CD14-positive monocyte (primary cell): Measurements from ENCODE around the gene RRP8. TPM values are rescaled to one million over a fixed set of nuclear protein-coding genes. Genes with fewer than 3 reads are reported as not detected.

Experiments
- DNase-seq, 3 donors: peaks; one replicate each; pipeline ENCODE4 v3.0.0-alpha.2; 2011 to 2022
- H2AFZ ChIP-seq: 2 replicates; pipeline ENCODE4 v1.6.0; 2012; ENCODE audit warnings: mild to moderate bottlenecking, low read depth, low read length, inconsistent platforms; ENCODE audit not compliant: insufficient read depth, poor library complexity, severe bottlenecking
- H3K27ac ChIP-seq, 2 donors: 1 replicate in 1 of 2; 2 replicates in 1 of 2; pipeline ENCODE4 v1.5.1; 2012 to 2013; ENCODE audit warnings: low read length in 2 of 2, control low read depth in 1 of 2, inconsistent platforms in 1 of 2, low read depth in 1 of 2, mild to moderate bottlenecking in 1 of 2
- H3K27me3 ChIP-seq, 2 donors: one replicate each; pipeline versions ENCODE4 v1.6.0 to v1.6.1; 2011 to 2013; ENCODE audit warnings: low read length in 2 of 2; ENCODE audit not compliant: control insufficient read depth in 2 of 2, insufficient read depth in 2 of 2
- H3K36me3 ChIP-seq, 2 donors: replicated peaks in 1 of 2; 1 replicate in 1 of 2; 2 replicates in 1 of 2; pipeline versions ENCODE4 v1.5.1 to v1.6.1; 2012 to 2013; ENCODE audit warnings: low read length in 2 of 2, control low read depth in 1 of 2, inconsistent platforms in 1 of 2, mild to moderate bottlenecking in 1 of 2; ENCODE audit not compliant: insufficient read depth in 2 of 2, control insufficient read depth in 1 of 2
- H3K4me1 ChIP-seq, 2 donors: 1 replicate in 1 of 2; 2 replicates in 1 of 2; pipeline versions ENCODE4 v1.5.1 to v1.6.1; 2012 to 2013; ENCODE audit warnings: low read length in 2 of 2, control low read depth in 1 of 2, inconsistent platforms in 1 of 2, mild to moderate bottlenecking in 1 of 2, moderate library complexity in 1 of 2; ENCODE audit not compliant: insufficient read depth in 2 of 2, control insufficient read depth in 1 of 2
- H3K4me2 ChIP-seq: replicated peaks from 2 replicates; pipeline ENCODE3; 2012; ENCODE audit warnings: low read length, moderate library complexity, mild to moderate bottlenecking; ENCODE audit not compliant: poor library complexity, severe bottlenecking; ENCODE audit errors: extremely low read depth
- H3K4me3 ChIP-seq, 3 experiments: fragments of 200-600 bp in 1 of 3; sonication (generic) in 1 of 3; replicated peaks in 1 of 3; 1 replicate in 2 of 3; 2 replicates in 1 of 3; pipeline ENCODE4 v1.5.1; 2011 to 2013; ENCODE audit warnings: low read length in 3 of 3, mild to moderate bottlenecking in 3 of 3, control low read depth in 2 of 3, low read depth in 2 of 3, inconsistent platforms in 1 of 3, moderate library complexity in 1 of 3
- H3K79me2 ChIP-seq: 2 replicates; pipeline ENCODE4 v1.6.0; 2012; ENCODE audit warnings: mild to moderate bottlenecking, control low read depth, inconsistent platforms, low read length, moderate library complexity; ENCODE audit not compliant: insufficient read depth
- H3K9ac ChIP-seq: 2 replicates; pipeline ENCODE4 v1.6.0; 2017; ENCODE audit warnings: low read length, mild to moderate bottlenecking; ENCODE audit not compliant: insufficient read depth, poor library complexity, severe bottlenecking
- H3K9me3 ChIP-seq, 2 donors: replicated peaks in 1 of 2; 1 replicate in 1 of 2; 2 replicates in 1 of 2; pipeline versions ENCODE4 v1.5.1 to v1.6.1; 2012 to 2013; ENCODE audit warnings: low read length in 2 of 2, control low read depth in 1 of 2; ENCODE audit not compliant: control insufficient read depth in 1 of 2, insufficient read depth in 1 of 2
- H4K20me1 ChIP-seq: 2 replicates; pipeline ENCODE4 v1.6.0; 2012; ENCODE audit warnings: mild to moderate bottlenecking, low read length, control low read depth, moderate library complexity; ENCODE audit not compliant: insufficient read depth
- H3K27ac Mint-ChIP-seq, 7 donors: one replicate each; pipeline ENCODE4 v1.8.0; 2020; ENCODE audit warnings: mild to moderate bottlenecking in 7 of 7, mixed read lengths in 7 of 7, moderate library complexity in 6 of 7, inconsistent platforms in 2 of 7
- H3K27me3 Mint-ChIP-seq, 3 donors: one replicate each; pipeline ENCODE4 v1.8.0; 2021 to 2022; ENCODE audit warnings: low read depth in 3 of 3, mild to moderate bottlenecking in 3 of 3, mixed read lengths in 3 of 3, moderate library complexity in 3 of 3, inconsistent platforms in 1 of 3
- H3K36me3 Mint-ChIP-seq, 2 donors: one replicate each; pipeline ENCODE4 v1.8.0; 2020; ENCODE audit warnings: mixed read lengths in 2 of 2, inconsistent platforms in 1 of 2, mild to moderate bottlenecking in 1 of 2
- H3K4me1 Mint-ChIP-seq: one replicate; pipeline ENCODE4 v1.8.0; 2020; ENCODE audit warnings: mild to moderate bottlenecking, mixed read lengths
- H3K4me3 Mint-ChIP-seq, 2 donors: one replicate each; pipeline ENCODE4 v1.8.0; 2020; ENCODE audit warnings: mild to moderate bottlenecking in 2 of 2, mixed read lengths in 2 of 2, moderate library complexity in 1 of 2
- H3K9me3 Mint-ChIP-seq, 7 donors: one replicate each; pipeline ENCODE4 v1.8.0; 2020 to 2022; ENCODE audit warnings: mixed read lengths in 7 of 7, mild to moderate bottlenecking in 6 of 7, moderate library complexity in 6 of 7, inconsistent platforms in 2 of 7
- WGBS: methylation state at CpG from one replicate; pipeline ENCODE4 v1.1.5; 2013; ENCODE audit warnings: missing lambda C conversion rate; ENCODE audit not compliant: insufficient coverage; 5-methylcytosine and 5-hydroxymethylcytosine counted together
- intact Hi-C, 2 donors: fragments of 100-400 bp; cut with micrococcal nuclease; formaldehyde crosslinking; loops; one replicate each; pipeline versions ENCODE4 v1.15.0 to v1.15.1; 2023
- polyA plus RNA-seq, 3 donors: library from polyadenylated mRNA; depleted of rRNA in 1 of 3; unstranded in 2 of 3; stranded (reverse) in 1 of 3; fragments of 300-500 nt in 2 of 3; fragments of >200 nt in 1 of 3; fragmentation: Illumina TruSeq in 2 of 3; gene quantifications; 1 replicate in 2 of 3; 2 replicates in 1 of 3; pipeline ENCODE4 v1.2.3, GENCODE V29; 2012 to 2021
- TF ChIP-seq, protein P1 (sequence below): fragments of 200-600 bp; IDR thresholded peaks from one replicate; pipeline ENCODE4 v1.8.0; 2022; ENCODE audit warnings: antibody characterized with exemption, mild to moderate bottlenecking

The RRP8 gene
- polyA plus RNA-seq, 3 donors = 7.2 to 14.1 (median 11.9) TPM

GRCh38 chr11:6571434-6572008, 31.9 kb downstream of the RRP8 start:
- peaks cover 10 to 30% of the 10 kb centered on the region in 2 donors for H3K36me3 Mint-ChIP-seq
- WGBS = 93% methylated on average over 14 of the region's 22 CpGs

DNA sequence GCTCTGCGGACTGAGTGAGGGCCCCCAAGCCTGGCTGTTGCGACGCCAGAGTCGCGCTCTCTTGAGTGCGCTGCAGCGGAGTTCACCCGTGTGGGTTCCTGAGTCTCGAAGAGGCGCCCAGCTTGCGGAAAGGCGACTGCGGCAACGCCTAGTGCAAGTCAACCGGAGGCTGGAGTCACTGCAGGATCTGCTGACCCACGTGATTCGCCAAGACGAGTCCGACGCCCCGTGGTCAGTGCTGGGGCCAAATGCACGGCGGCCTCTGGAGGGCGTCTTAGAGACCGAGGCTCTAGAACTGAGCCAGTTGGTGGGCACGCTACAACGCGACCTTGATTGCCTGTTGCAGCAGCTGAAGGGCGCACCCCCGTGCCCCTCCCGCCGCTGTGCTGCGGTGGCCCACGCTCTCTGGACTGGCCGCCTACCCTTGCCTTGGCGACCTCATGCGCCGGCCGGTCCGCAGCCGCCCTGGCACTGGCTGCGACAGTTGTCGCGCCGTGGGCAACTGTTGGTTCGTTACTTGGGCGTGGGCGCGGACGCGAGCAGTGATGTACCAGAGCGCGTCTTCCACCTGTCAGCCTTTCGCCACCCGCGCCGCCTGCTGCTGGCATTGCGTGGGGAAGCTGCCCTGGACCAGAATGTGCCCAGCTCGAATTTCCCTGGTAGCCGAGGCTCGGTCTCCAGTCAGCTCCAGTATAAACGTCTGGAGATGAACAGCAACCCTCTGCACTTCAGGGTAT, 32.6 kb downstream of the RRP8 start:
- TF ChIP-seq, protein P1, sequence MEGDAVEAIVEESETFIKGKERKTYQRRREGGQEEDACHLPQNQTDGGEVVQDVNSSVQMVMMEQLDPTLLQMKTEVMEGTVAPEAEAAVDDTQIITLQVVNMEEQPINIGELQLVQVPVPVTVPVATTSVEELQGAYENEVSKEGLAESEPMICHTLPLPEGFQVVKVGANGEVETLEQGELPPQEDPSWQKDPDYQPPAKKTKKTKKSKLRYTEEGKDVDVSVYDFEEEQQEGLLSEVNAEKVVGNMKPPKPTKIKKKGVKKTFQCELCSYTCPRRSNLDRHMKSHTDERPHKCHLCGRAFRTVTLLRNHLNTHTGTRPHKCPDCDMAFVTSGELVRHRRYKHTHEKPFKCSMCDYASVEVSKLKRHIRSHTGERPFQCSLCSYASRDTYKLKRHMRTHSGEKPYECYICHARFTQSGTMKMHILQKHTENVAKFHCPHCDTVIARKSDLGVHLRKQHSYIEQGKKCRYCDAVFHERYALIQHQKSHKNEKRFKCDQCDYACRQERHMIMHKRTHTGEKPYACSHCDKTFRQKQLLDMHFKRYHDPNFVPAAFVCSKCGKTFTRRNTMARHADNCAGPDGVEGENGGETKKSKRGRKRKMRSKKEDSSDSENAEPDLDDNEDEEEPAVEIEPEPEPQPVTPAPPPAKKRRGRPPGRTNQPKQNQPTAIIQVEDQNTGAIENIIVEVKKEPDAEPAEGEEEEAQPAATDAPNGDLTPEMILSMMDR = no peak
- Mint-ChIP-seq H3K9me3 (peaks cover 0 to 15% (median 7%) of the 10 kb centered on the region in 7 donors), H3K4me1 (peaks cover 8% of the 10 kb centered on the region), H3K27me3 (peaks cover 0 to 13% (median 12%) of the 10 kb centered on the region in 3 donors), H3K27ac (no peak overlapping the region), H3K36me3 (peaks cover 6 to 32% of the 10 kb centered on the region in 2 donors), H3K4me3 (peak overlapping the region in 1 of 2 donors; percentile 30)
- Histone ChIP-seq H3K9me3 (peaks cover 0 to 9% of the 10 kb centered on the region in 2 donors), H3K9ac (no peak overlapping the region), H3K4me3 (no peak overlapping the region), H3K27me3 (peaks cover 0 to 4% of the 10 kb centered on the region in 2 donors), H3K4me1 (no peaks in the 10 kb centered on the region), H3K4me2 (no peak overlapping the region), H2AFZ (no peak overlapping the region), H3K36me3 (no peaks in the 10 kb centered on the region), H4K20me1 (no peaks in the 10 kb centered on the region), H3K27ac (no peak overlapping the region), H3K79me2 (no peaks in the 10 kb centered on the region)
- intact Hi-C loops = no loop called here
- 95% methylated on average over 59 of the region's 62 CpGs for WGBS
- no peak for DNase-seq

More at GRCh38 chr11:6571434-6572008, 31.9 kb downstream of the RRP8 start:
- Histone ChIP-seq H2AFZ (no peak overlapping the region), H3K36me3 (no peaks in the 10 kb centered on the region), H3K9me3 (peaks cover 0 to 9% of the 10 kb centered on the region in 2 donors), H3K27ac (no peak overlapping the region), H3K9ac (no peak overlapping the region), H3K27me3 (peaks cover 0 to 4% of the 10 kb centered on the region in 2 donors), H3K4me3 (no peak overlapping the region), H4K20me1 (no peaks in the 10 kb centered on the region), H3K79me2 (no peaks in the 10 kb centered on the region), H3K4me2 (no peak overlapping the region), H3K4me1 (no peaks in the 10 kb centered on the region)
- H3K27ac Mint-ChIP-seq = no peak overlapping the region
- H3K27me3 Mint-ChIP-seq = peaks cover 0 to 13% (median 12%) of the 10 kb centered on the region in 3 donors
- H3K9me3 Mint-ChIP-seq = peaks cover 0 to 15% (median 7%) of the 10 kb centered on the region in 7 donors
- TF ChIP-seq, protein P1 = no peak
- peaks cover 9% of the 10 kb centered on the region for H3K4me1 Mint-ChIP-seq
- intact Hi-C loops = no loop called here
- no peak overlapping the region for H3K4me3 Mint-ChIP-seq
- DNase-seq = no peak
